K562 (cell line): Measurements from ENCODE around the gene TM9SF4. TPM values are rescaled to one million over a fixed set of nuclear protein-coding genes. Genes with fewer than 3 reads are reported as not detected.

Experiments
- CEBPG ChIP-seq, 3 experiments: fragments of 200-800 bp in 1 of 3; sonication (Bioruptor generic) in 1 of 3; sonication (generic) in 1 of 3; formaldehyde crosslinking in 1 of 3; IDR thresholded peaks in 2 of 3; conservative IDR thresholded peaks in 1 of 3; 2 replicates each; pipeline versions ENCODE4 v1.6.1 to v1.8.0; 2016 to 2022; ENCODE audit warnings: missing compliant biosample characterization in 2 of 3, missing genetic modification characterization in 2 of 3, mild to moderate bottlenecking in 1 of 3, missing genetic modification reagents in 1 of 3
- CEBPZ ChIP-seq: fragments of 150-350 bp; IDR thresholded peaks from 2 replicates; pipeline ENCODE4 v1.6.1; 2014; ENCODE audit warnings: low read depth, mild to moderate bottlenecking, low read length, borderline replicate concordance
- E2F6 ChIP-seq, 2 experiments: IDR thresholded peaks; 2 replicates each; pipeline ENCODE4 v1.6.1; 2011; ENCODE audit warnings: borderline replicate concordance in 1 of 2, control low read depth in 1 of 2, low read depth in 1 of 2, low read length in 1 of 2, mild to moderate bottlenecking in 1 of 2, mixed read lengths in 1 of 2, moderate library complexity in 1 of 2; ENCODE audit not compliant: insufficient read depth in 1 of 2, insufficient read length in 1 of 2, poor library complexity in 1 of 2, severe bottlenecking in 1 of 2; ENCODE audit errors: extremely low read depth in 1 of 2
- ESRRA ChIP-seq: fragments of 450-650 bp; IDR thresholded peaks from 2 replicates; pipeline ENCODE4 v1.6.1; 2014; ENCODE audit warnings: low read depth, mild to moderate bottlenecking, moderate library complexity, borderline replicate concordance
- EZH2 ChIP-seq: IDR thresholded peaks from 2 replicates; pipeline ENCODE4 v1.6.1; 2012; ENCODE audit warnings: low read depth, mild to moderate bottlenecking, inconsistent platforms, low read length, borderline replicate concordance
- NCOA2 ChIP-seq, 2 experiments: fragments of 450-650 bp; IDR thresholded peaks; 2 replicates each; pipeline ENCODE4 v1.6.1; 2018; ENCODE audit warnings: mild to moderate bottlenecking in 2 of 2, moderate library complexity in 1 of 2; ENCODE audit not compliant: partially characterized antibody in 2 of 2
- NCOA4 ChIP-seq: fragments of 450-650 bp; IDR thresholded peaks from 2 replicates; pipeline ENCODE4 v1.6.1; 2018; ENCODE audit warnings: mild to moderate bottlenecking; ENCODE audit not compliant: partially characterized antibody
- NCOR1 ChIP-seq: fragments of 450-650 bp; IDR thresholded peaks from 2 replicates; pipeline ENCODE4 v1.6.1; 2016; ENCODE audit warnings: mild to moderate bottlenecking, moderate library complexity
- NRF1 ChIP-seq, 2 experiments: fragments of 450-650 bp; IDR thresholded peaks in 1 of 2; conservative IDR thresholded peaks in 1 of 2; 2 replicates each; pipeline ENCODE4 v1.6.1; 2014; ENCODE audit warnings: mild to moderate bottlenecking in 2 of 2
- PRPF4 ChIP-seq: fragments of 200-400 bp; formaldehyde crosslinking; IDR thresholded peaks from one replicate; pipeline ENCODE4 v1.6.1; 2017; ENCODE audit warnings: low read length, low read depth, mild to moderate bottlenecking; ENCODE audit not compliant: insufficient read depth, poor library complexity, severe bottlenecking
- RHOXF2B ChIP-seq: fragments of 250-450 bp; sonication (Bioruptor Pico); conservative IDR thresholded peaks from 2 replicates; pipeline ENCODE4 v1.5.1; 2021
- SETDB1 ChIP-seq: IDR thresholded peaks from one replicate; pipeline ENCODE4 v1.6.1; 2012; ENCODE audit warnings: low read length, control low read depth, inconsistent platforms
- SMC3 ChIP-seq: conservative IDR thresholded peaks from 2 replicates; pipeline ENCODE4 v1.6.1; 2011; ENCODE audit warnings: low read depth, low read length, improper control_type of control experiment; ENCODE audit not compliant: insufficient read depth
- TEAD4 ChIP-seq, 2 experiments: sonication (generic) in 1 of 2; formaldehyde crosslinking in 1 of 2; IDR thresholded peaks; 2 replicates each; pipeline versions ENCODE4 v1.6.1 to v1.8.0; 2012 to 2022; ENCODE audit warnings: borderline replicate concordance in 1 of 2, inconsistent platforms in 1 of 2, low read length in 1 of 2, mild to moderate bottlenecking in 1 of 2, missing genetic modification reagents in 1 of 2
- ZC3H8 ChIP-seq: fragments of 450-650 bp; IDR thresholded peaks from 2 replicates; pipeline ENCODE4 v1.6.1; 2017
- ZNF780A ChIP-seq: fragments of 250-450 bp; sonication (Bioruptor Pico); IDR thresholded peaks from 2 replicates; pipeline ENCODE4 v1.5.0; 2021; ENCODE audit warnings: mild to moderate bottlenecking
- polyA plus RNA-seq, 8 experiments: library from polyadenylated mRNA; depleted of rRNA in 4 of 8; stranded (reverse) in 5 of 8; unstranded in 3 of 8; fragments of >200 nt; fragmentation: Nextera tagmentation in 2 of 8; fragmentation: Illumina TruSeq in 1 of 8; extraction: Ambion mirVana in 2 of 8; extraction: Trizol in 1 of 8; gene quantifications; 2 replicates each; pipeline versions ENCODE4 v1.2.1 to v1.2.3, GENCODE V29; 2011 to 2014; ENCODE audit warnings: inconsistent platforms in 1 of 8, missing spikeins in 1 of 8
- total RNA-seq, 7 experiments: library from RNA; depleted of rRNA in 6 of 7; stranded (reverse); fragments of >200 nt in 6 of 7; fragmentation: Illumina TruSeq in 2 of 7; extraction: Trizol in 2 of 7; gene quantifications; 2 replicates each; pipeline versions ENCODE4 v1.2.1 to v1.2.3, GENCODE V29; 2011 to 2021; ENCODE audit warnings: low replicate concordance in 1 of 7
- TF ChIP-seq, protein P1 (sequence below): fragments of 200-800 bp; sonication (Bioruptor generic); IDR thresholded peaks from 2 replicates; pipeline ENCODE4 v1.6.1; 2017; ENCODE audit warnings: missing genetic modification characterization, missing compliant biosample characterization
- TF ChIP-seq, protein P2 (sequence below): IDR thresholded peaks from 2 replicates; pipeline ENCODE4 v1.6.1; 2012; ENCODE audit warnings: low read depth, low read length, improper control_type of control experiment, borderline replicate concordance

TM9SF4 gene
- total and polyA plus RNA-seq, 9 of the 15 experiments (the other 6 are each of a cell fraction or from before 2014, with no cell fraction given), result 14.5 to 46.3 (median 26.9) TPM

GRCh38 chr20:32091888-32092346 lies 17.6 kb upstream of the TM9SF4 start (continued):
- no peak for TF ChIP-seq E2F6 (IDR thresholded peaks at IDR 0.05; ENCODE audit: borderline replicate concordance in 1 of 2, extremely low read depth in 1 of 2, insufficient read depth in 1 of 2, insufficient read length in 1 of 2, low read depth in 1 of 2, low read length in 1 of 2, poor library complexity in 1 of 2, severe bottlenecking in 1 of 2)
- TF ChIP-seq RHOXF2B (CRISPR knock-in tag), result no peak
- TF ChIP-seq NCOR1, result no peak
- no peak for TF ChIP-seq ZNF780A (CRISPR knock-in tag)
- TF ChIP-seq TEAD4 (IDR thresholded peaks at IDR 0.05; ENCODE audit: low read length), result no peak
- no peak for TF ChIP-seq TEAD4 (CRISPR knock-in tag; IDR thresholded peaks at IDR 0.05; ENCODE audit: borderline replicate concordance)
- TF ChIP-seq, protein P1, sequence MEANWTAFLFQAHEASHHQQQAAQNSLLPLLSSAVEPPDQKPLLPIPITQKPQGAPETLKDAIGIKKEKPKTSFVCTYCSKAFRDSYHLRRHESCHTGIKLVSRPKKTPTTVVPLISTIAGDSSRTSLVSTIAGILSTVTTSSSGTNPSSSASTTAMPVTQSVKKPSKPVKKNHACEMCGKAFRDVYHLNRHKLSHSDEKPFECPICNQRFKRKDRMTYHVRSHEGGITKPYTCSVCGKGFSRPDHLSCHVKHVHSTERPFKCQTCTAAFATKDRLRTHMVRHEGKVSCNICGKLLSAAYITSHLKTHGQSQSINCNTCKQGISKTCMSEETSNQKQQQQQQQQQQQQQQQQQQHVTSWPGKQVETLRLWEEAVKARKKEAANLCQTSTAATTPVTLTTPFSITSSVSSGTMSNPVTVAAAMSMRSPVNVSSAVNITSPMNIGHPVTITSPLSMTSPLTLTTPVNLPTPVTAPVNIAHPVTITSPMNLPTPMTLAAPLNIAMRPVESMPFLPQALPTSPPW, result peak; percentile 49
- no peak for TF ChIP-seq PRPF4
- no peak for TF ChIP-seq CEBPZ
- TF ChIP-seq, protein P2, sequence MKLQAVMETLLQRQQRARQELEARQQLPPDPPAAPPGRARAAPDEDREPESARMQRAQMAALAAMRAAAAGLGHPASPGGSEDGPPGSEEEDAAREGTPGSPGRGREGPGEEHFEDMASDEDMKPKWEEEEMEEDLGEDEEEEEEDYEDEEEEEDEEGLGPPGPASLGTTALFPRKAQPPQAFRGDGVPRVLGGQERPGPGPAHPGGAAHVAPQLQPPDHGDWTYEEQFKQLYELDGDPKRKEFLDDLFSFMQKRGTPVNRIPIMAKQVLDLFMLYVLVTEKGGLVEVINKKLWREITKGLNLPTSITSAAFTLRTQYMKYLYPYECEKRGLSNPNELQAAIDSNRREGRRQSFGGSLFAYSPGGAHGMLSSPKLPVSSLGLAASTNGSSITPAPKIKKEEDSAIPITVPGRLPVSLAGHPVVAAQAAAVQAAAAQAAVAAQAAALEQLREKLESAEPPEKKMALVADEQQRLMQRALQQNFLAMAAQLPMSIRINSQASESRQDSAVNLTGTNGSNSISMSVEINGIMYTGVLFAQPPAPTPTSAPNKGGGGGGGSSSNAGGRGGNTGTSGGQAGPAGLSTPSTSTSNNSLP, result no peak
- no peak for TF ChIP-seq ESRRA
- no peak for TF ChIP-seq CEBPG (CRISPR knock-in tag; IDR thresholded peaks at IDR 0.05)
- peak in 1 of 2 experiments; percentile 13; a peak in 1 of 4 replicates for TF ChIP-seq CEBPG (tag; conservative IDR thresholded peaks at IDR 0.05 in 1 of 2, IDR thresholded peaks at IDR 0.05 in 1 of 2)
- TF ChIP-seq SMC3, result peak; percentile 79
- peak; percentile 87; the same call in 1 of the 2 replicates for TF ChIP-seq EZH2
- TF ChIP-seq NCOA4, result no peak
- no peak for TF ChIP-seq NRF1 (conservative IDR thresholded peaks at IDR 0.05 in 1 of 2, IDR thresholded peaks at IDR 0.05 in 1 of 2)
- no peak for TF ChIP-seq ZC3H8
- no peak for TF ChIP-seq NCOA2 (IDR thresholded peaks at IDR 0.05; ENCODE audit: partially characterized antibody in 2 of 2)
- no peak for TF ChIP-seq SETDB1
